ENCODE results near the gene MRTFB. TPM values are rescaled to one million over a fixed set of nuclear protein-coding genes. Genes with fewer than 3 reads are reported as not detected.

MRTFB gene
- total RNA-seq, 1 experiment from 2014 or later = 29.8 TPM

DNA sequence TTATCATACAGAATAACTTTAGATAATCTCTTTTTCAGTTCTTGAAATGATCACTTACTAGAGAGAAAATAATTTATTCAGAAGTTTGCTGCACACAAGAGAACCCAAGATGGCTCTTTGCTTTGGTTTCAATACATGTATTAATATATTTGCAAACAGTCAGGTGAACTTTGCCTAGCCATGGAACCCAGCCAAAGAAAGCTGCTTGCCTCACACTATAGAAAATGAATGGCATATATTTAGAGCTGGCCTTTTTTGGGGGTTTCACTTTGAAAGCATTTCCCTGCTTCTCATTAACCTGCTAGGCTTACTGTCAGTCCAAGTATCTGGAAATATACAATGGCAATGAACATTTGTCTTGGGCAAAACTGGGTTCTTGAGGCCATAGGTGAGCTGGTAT is 75.3 kb downstream of the MRTFB start:
- no peaks in the 10 kb centered on the region for H3K27me3 ChIP-seq (replicated peaks; ENCODE audit: insufficient read depth, low read depth, low read length, poor library complexity)
- no peaks in the 10 kb centered on the region for H3K9me3 ChIP-seq (ENCODE audit: low read depth, low read length, poor library complexity, severe bottlenecking)
- no peak overlapping the region for H3K27ac ChIP-seq (ENCODE audit: low read depth, low read length, poor library complexity, severe bottlenecking)
- BruUV-seq (replicated peaks) = no TSS peak
- intact Hi-C loops (cut with micrococcal nuclease; ENCODE audit: unreplicated experiment) = no loop called here
- no peaks in the 10 kb centered on the region for H3K4me1 ChIP-seq (ENCODE audit: insufficient read depth, low read length, poor library complexity, severe bottlenecking)
- ChIA-PET POLR2A (ENCODE audit: low non-redundant PET) (no interaction called here), CTCF (no interaction called here)
- H3K4me3 ChIP-seq (ENCODE audit: low read depth, low read length, poor library complexity, severe bottlenecking) = no peak overlapping the region
- TF ChIP-seq EZH2 (IDR thresholded peaks at IDR 0.05; ENCODE audit: borderline replicate concordance, low read depth, low read length, poor library complexity, severe bottlenecking) = no peak
- TF ChIP-seq, protein P1, sequence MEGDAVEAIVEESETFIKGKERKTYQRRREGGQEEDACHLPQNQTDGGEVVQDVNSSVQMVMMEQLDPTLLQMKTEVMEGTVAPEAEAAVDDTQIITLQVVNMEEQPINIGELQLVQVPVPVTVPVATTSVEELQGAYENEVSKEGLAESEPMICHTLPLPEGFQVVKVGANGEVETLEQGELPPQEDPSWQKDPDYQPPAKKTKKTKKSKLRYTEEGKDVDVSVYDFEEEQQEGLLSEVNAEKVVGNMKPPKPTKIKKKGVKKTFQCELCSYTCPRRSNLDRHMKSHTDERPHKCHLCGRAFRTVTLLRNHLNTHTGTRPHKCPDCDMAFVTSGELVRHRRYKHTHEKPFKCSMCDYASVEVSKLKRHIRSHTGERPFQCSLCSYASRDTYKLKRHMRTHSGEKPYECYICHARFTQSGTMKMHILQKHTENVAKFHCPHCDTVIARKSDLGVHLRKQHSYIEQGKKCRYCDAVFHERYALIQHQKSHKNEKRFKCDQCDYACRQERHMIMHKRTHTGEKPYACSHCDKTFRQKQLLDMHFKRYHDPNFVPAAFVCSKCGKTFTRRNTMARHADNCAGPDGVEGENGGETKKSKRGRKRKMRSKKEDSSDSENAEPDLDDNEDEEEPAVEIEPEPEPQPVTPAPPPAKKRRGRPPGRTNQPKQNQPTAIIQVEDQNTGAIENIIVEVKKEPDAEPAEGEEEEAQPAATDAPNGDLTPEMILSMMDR (conservative IDR thresholded peaks at IDR 0.05; ENCODE audit: low read depth, low read length) = no peak
- H3K36me3 ChIP-seq (ENCODE audit: insufficient read depth, low read length, poor library complexity, severe bottlenecking) = no peaks in the 10 kb centered on the region
- DNase-seq (ENCODE audit: low spot score) = no peak

DNA sequence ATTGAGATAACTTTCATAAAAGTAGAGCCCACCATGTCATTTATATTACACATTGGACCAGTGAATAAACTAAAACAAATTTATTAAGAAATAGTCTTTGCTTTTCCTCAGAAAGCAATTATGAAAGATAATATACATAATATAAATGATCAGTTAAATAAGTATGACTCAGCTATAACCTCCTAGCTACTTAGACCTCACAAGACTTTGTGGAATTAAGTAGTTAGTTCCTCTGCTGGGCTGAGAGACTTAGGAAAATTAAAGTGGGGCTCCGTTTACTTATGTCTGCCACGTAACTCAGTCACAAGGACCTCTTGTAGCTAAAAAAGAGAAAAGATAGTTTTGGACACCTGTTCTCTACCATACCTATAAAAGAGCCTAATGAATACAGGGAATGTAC is 76.9 kb downstream of the MRTFB start:
- POLR2A ChIA-PET (ENCODE audit: low non-redundant PET) = no interaction called here

DNA sequence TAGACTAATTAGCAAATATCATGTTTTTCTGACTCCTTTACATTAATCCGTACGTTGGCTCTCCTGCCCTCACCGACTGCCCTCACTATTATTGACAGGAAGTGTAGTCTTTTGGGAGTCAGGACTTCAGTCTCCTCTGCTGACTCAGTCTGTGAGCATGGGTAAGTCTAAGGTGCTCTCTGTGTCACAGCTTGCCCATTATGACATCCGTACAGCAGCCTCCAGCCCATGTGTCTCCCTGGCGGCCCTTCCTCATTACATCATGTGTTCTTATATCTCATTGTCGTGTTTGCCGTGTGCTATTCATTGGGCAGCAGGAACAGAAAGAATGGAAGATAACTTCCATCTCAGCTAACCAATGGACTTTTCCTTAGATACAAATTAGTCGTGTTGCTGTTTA is 77.5 kb downstream of the MRTFB start:
- ChIA-PET POLR2A (ENCODE audit: low non-redundant PET) (no interaction called here), CTCF (no interaction called here)
- no peaks in the 10 kb centered on the region for H3K9me3 ChIP-seq (ENCODE audit: low read depth, low read length, poor library complexity, severe bottlenecking)
- H3K4me3 ChIP-seq (ENCODE audit: low read depth, low read length, poor library complexity, severe bottlenecking) = no peak overlapping the region
- intact Hi-C loops (cut with micrococcal nuclease; ENCODE audit: unreplicated experiment) = no loop called here
- no peaks in the 10 kb centered on the region for H3K4me1 ChIP-seq (ENCODE audit: insufficient read depth, low read length, poor library complexity, severe bottlenecking)
- TF ChIP-seq, protein P1 (conservative IDR thresholded peaks at IDR 0.05; ENCODE audit: low read depth, low read length) = no peak
- no peak for TF ChIP-seq EZH2 (IDR thresholded peaks at IDR 0.05; ENCODE audit: borderline replicate concordance, low read depth, low read length, poor library complexity, severe bottlenecking)
- no peaks in the 10 kb centered on the region for H3K27me3 ChIP-seq (replicated peaks; ENCODE audit: insufficient read depth, low read depth, low read length, poor library complexity)
- H3K27ac ChIP-seq (ENCODE audit: low read depth, low read length, poor library complexity, severe bottlenecking) = no peak overlapping the region
- no TSS peak for BruUV-seq (replicated peaks)
- DNase-seq (ENCODE audit: low spot score) = no peak
- no peaks in the 10 kb centered on the region for H3K36me3 ChIP-seq (ENCODE audit: insufficient read depth, low read length, poor library complexity, severe bottlenecking)

More for the DNA sequence above, 76.9 kb downstream of the MRTFB start:
- no peaks in the 10 kb centered on the region for H3K27me3 ChIP-seq (replicated peaks; ENCODE audit: insufficient read depth, low read depth, low read length, poor library complexity)
- no peak for TF ChIP-seq EZH2 (IDR thresholded peaks at IDR 0.05; ENCODE audit: borderline replicate concordance, low read depth, low read length, poor library complexity, severe bottlenecking)
- TF ChIP-seq, protein P1 (conservative IDR thresholded peaks at IDR 0.05; ENCODE audit: low read depth, low read length) = no peak
- H3K36me3 ChIP-seq (ENCODE audit: insufficient read depth, low read length, poor library complexity, severe bottlenecking) = no peaks in the 10 kb centered on the region
- no peaks in the 10 kb centered on the region for H3K4me1 ChIP-seq (ENCODE audit: insufficient read depth, low read length, poor library complexity, severe bottlenecking)
- intact Hi-C loops (cut with micrococcal nuclease; ENCODE audit: unreplicated experiment) = no loop called here
- H3K4me3 ChIP-seq (ENCODE audit: low read depth, low read length, poor library complexity, severe bottlenecking) = no peak overlapping the region
- no peak for DNase-seq (ENCODE audit: low spot score)
- CTCF ChIA-PET = no interaction called here
- H3K9me3 ChIP-seq (ENCODE audit: low read depth, low read length, poor library complexity, severe bottlenecking) = no peaks in the 10 kb centered on the region
- H3K27ac ChIP-seq (ENCODE audit: low read depth, low read length, poor library complexity, severe bottlenecking) = no peak overlapping the region
- no TSS peak for BruUV-seq (replicated peaks)
